ENCODE results near the gene AP1S1.

- TF ChIP-seq TAF1 (IDR thresholded peaks at IDR 0.05; ENCODE audit: low read depth, low read length), result no peak
- no peak for TF ChIP-seq POLR2A (IDR thresholded peaks at IDR 0.05; ENCODE audit: low read depth, low read length)
- no peak for TF ChIP-seq POLR2AphosphoS5 (IDR thresholded peaks at IDR 0.05; ENCODE audit: low read depth, low read length)
Measured at GRCh38 chr7:101111261-101111660, 43.0 kb upstream of the AP1S1 start.

Data from GM12891 (cell line).